Measurements from ENCODE around the gene CPED1.

The CPED1 gene

DNA sequence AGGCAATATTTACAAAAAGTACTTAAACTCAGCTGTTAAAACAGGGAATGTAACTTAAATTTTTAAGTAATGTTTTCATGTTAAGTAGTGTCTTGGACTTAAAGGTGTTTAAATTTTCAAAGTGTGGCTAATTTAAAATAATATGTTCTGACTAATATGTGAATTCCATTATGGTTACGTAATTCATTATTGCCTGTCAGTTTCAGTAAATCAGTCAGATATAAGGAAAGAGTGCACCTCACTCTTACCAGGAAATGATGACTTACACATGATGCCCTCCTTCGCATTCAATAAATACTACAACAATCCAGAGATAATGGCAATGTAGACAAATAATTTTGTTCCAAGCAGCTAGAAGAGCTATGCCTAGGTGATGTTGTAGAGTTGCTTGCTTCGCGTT lies 271.3 kb downstream of the CPED1 start:
- DNase-seq (ENCODE audit: low spot score): peak; percentile 2

DNA sequence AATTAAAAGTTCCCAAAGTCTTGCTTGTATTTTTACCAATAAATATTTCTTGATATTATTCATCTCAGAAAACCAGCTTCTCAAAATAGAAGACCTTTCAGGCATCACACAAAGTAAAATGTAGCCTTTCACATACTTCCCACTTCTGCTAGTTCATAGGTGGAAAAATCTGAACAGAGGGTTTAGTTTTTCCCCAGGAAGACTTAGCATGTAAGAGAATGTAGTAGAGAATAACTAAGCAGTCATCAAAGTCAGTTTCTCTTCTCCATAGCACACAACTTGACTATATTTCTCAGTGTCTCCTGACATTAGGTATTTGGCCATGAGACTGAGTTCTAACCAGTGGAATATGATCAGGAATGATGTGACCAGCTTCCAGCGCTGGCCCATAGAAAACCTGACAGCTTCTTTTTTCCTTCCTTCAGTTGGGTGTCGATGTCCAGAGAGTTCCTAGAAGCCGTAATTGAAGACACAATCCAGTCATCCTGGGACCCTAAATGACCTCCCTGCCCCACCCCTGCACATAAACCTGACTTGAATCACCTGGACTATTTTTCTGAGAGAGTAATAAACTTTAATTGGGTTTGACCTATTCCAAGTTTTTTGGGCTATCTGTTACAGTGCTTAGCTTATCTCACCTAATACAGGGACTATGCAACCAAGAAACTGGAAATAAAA lies 272.8 kb downstream of the CPED1 start:
- no peak for DNase-seq (ENCODE audit: low spot score)

DNA sequence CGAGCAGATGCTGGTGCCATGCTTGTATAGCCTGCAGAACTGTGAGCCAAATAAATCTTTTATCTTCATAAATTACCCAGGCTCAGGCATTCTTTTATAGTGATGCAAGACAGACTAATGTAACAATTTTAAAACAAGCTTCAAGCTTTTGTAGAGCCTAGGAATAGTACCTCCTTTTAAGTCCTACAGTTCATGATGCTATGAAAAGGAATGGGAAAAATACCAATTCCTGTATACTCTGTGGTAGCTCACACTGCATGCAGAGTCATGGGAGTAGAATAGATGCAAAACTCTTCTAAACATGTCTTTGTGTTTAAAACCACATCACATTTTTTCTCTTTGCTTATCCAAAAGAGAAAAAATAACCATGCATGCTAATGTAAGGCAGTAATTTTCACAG lies 273.7 kb downstream of the CPED1 start:
- DNase-seq (ENCODE audit: low spot score): no peak

- no peak for DNase-seq (ENCODE audit: low spot score)
Observed at GRCh38 chr7:121262969-121263368, 274.5 kb downstream of the CPED1 start.

- no peak for DNase-seq (ENCODE audit: low spot score)
Observed at GRCh38 chr7:121266307-121266894, 277.9 kb downstream of the CPED1 start.

- no peak for DNase-seq (ENCODE audit: low spot score)
Observed at GRCh38 chr7:121267612-121268011, 279.1 kb downstream of the CPED1 start.

- no peak for DNase-seq (ENCODE audit: low spot score)
Observed at GRCh38 chr7:121269798-121270197, 281.3 kb downstream of the CPED1 start.

DNA sequence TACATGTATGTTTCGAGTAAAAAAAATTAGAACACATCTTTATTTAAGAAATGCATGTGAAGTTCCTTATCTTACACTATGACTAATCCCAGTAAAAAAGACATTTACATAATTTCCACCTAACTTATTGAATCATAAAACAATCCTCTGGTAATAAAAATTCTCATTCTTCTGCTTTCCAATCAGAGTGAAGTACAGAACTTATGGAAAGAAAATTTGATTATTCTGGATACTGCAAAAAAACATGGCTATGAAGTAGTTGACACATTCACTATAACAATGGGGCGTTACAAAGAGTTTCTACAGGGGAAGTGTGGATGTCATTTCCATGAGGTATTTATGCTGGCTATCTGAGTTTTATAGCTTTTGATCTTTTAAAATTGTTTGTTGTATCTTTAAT lies 282.6 kb downstream of the CPED1 start:
- DNase-seq (ENCODE audit: low spot score): no peak

DNA sequence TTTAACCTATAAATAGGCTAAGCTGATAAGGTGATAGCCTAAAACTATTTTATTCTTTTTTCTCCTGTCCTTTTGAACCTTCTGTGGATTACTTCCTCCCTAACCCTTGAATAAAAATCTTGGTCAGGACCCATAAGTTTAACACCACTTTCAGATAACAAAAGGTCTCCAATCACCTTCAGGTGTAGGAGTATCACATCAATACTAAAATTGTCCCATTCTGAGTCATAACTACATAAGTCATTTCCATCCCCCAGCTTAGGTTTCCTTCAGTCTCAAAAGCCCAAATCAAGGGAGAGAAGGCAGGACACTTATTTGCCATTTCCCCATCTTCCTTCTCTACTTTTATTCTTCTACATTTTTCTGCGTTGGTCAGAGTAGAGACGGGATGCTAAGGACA lies 283.4 kb downstream of the CPED1 start:
- no peak for DNase-seq (ENCODE audit: low spot score)

DNA sequence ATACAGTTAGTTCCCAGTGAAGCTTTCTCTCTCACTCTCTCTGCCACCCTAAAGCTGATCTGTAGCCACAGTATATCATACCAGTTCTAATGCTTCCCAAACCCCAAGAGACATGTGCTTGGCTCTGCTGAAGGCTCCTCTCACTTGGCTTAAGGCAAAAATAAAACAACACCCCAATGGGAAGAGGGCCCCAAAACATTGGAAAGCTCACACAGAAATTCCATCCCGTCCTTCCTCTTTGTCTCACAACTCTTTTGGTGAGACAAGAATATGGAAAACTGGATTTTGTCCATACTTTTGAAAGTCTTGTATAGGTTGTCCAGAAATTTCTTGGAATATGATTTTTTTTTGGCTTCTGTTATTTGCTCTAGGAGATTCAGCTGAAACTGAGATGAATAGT lies 284.2 kb downstream of the CPED1 start:
- DNase-seq (ENCODE audit: low spot score): no peak

- no peak for DNase-seq (ENCODE audit: low spot score)
Observed at GRCh38 chr7:121273467-121274167, 285.1 kb downstream of the CPED1 start.

DNA sequence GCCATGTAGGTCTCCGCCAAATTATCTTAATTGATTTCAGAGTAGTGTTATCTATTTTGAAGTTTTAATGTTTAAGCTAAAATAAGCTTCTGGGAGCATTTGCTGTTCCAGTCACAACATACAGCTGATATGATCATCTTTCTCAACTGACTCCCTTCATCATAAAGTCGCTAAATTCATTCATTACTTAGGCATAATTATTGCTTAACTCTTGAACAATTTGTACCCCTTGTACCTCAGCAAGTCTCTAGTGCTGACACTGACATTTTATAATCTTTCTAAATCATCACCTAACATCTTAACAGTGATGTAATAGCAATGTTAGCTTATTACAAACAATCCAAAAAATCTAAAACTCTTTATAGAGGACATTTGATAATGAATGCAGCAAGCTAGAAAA lies 286.0 kb downstream of the CPED1 start:
- no peak for DNase-seq (ENCODE audit: low spot score)

DNA sequence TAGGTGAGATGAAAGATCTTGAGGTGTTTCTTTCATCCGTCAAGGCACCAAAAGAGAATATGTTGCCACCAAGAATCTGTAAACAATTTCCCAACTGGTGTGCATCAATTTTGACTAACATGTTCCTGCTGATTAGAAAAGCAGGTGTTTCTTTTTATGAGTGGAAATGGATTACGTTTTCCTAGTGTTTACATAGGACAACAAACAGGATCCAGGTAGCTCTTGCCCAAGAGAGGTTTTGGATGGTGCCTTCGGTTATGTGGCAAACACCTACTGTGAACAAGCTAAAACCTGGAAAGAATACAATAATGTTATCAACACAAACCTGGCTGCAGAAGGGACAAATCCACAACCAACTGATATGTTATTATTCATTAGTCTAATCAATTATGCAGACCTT lies 286.7 kb downstream of the CPED1 start:
- DNase-seq (ENCODE audit: low spot score): no peak

DNA sequence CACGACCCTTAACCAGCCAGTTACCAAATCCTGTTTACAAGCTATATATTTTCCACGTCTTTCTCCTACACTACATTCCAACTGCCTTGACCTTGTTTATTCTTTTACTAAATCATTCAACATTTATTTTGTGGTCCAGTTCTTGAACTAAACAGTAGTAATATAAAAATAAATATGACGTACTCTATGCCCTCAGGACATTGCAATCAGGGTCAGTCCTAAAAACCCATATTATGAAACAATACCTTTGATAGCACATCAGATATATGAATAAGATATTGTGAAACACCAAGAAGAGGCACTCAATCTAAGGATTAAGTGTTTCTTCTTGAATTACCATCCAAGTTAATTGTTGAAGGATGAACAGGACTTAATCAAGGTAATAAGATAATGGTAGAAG lies 287.8 kb downstream of the CPED1 start:
- no peak for DNase-seq (ENCODE audit: low spot score)

DNA sequence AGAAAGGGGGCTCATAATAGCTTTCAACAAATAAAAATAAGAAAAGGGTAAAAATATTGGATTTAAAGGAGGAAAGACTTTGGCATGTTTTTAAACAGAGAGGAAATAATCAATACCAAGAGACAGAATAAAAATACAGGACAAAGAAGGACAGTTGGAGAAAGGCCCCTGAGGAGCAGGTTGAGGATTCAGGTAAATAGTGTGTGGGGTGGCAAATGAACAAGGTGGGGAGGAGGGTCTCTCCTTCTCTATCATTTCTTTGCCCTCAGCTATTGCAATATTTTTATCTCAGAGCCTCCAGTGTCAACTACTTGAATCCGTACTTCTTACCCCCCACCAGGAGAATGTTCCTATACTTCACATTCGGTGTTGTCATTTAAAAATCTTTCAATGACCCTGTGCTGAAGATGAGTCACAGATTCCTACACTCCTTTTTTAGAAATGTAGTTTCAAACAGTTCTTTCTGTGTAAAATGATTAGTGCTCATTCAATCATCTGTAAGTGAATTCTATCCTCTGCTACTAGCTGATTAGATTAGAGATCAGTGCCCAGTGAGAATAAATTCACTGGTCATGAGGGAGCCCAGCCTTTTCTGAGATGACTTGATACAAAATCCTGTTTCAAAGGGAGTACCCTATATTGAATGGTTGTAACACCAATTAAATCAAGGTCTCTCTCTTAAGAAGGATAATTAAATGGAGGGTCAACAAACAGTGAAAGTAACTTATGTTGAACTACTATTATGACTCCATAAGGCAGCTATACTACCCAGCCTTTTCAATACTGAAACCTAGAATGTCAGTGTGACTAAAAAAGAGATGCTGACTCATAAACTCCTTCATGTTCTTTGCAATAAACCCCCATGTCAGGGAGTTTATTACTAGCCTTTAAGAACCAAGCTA lies 289.9 kb downstream of the CPED1 start:
- DNase-seq (ENCODE audit: low spot score): peak; percentile 54

- DNase-seq (ENCODE audit: low spot score): no peak
Observed at GRCh38 chr7:121279060-121279620, 290.6 kb downstream of the CPED1 start.

- DNase-seq (ENCODE audit: low spot score): no peak
Observed at GRCh38 chr7:121279822-121280221, 291.3 kb downstream of the CPED1 start.

- DNase-seq (ENCODE audit: low spot score): no peak
Observed at GRCh38 chr7:121280656-121281055, 292.1 kb downstream of the CPED1 start.

GRCh38 chr7:121282129-121282528 lies 293.6 kb downstream of the CPED1 start:
- no peak for DNase-seq (ENCODE audit: low spot score)

DNA sequence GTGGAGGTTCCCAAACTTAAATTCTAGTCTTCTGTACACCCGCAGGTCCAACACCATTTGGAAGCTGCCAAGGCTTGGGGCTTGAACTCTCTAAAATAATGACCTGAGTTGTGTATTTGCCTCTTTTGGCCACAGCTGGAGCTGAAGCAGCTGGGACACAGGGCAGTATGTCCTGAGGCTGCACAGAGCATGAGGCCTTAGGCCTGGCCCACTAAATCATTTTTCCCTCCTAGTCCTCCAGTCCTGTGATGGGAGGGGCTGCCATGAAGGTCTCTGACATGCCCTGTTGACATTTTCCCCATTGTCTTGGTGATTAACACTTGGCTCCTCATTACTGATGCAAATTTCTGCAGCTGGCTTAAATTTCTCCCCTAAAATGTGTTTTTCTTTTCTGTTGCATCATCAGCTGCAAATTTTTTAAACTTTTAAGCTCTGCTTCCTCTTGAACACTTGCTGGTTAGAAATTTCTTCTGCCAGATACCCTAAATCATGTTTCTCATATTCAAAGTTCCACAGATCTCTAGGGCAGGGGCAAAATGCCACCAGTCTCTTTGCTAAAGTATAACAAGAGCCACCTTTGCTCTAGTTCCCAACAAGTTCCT lies 296.7 kb downstream of the CPED1 start:
- DNase-seq (ENCODE audit: low spot score): no peak

- DNase-seq (ENCODE audit: low spot score): peak; percentile 3
Observed at GRCh38 chr7:121286186-121286585, 297.7 kb downstream of the CPED1 start.
